Tibial nerve (tissue), 4 donors: ENCODE results near the gene SEMA3A.

Experiments used
- CTCF ChIP-seq, 5 experiments: fragments of 200-600 bp in 3 of 5; fragments of 450-650 bp in 2 of 5; sonication (generic) in 3 of 5; IDR thresholded peaks; one replicate each; pipeline ENCODE4 v1.5.1; 2016 to 2019; ENCODE audit warnings: antibody characterized with exemption in 5 of 5, mild to moderate bottlenecking in 3 of 5, moderate library complexity in 2 of 5
- EP300 ChIP-seq, 2 donors: sonication (generic); formaldehyde crosslinking; IDR thresholded peaks; one replicate each; pipeline ENCODE4 v1.6.1; 2017; ENCODE audit warnings: antibody characterized with exemption in 2 of 2, mild to moderate bottlenecking in 1 of 2
- POLR2A ChIP-seq, 2 donors: fragments of 450-650 bp; IDR thresholded peaks; one replicate each; pipeline ENCODE4 v1.6.1; 2017; ENCODE audit warnings: antibody characterized with exemption in 2 of 2, mild to moderate bottlenecking in 2 of 2, moderate library complexity in 2 of 2

- TF ChIP-seq POLR2A (IDR thresholded peaks at IDR 0.05) (no peak), CTCF (IDR thresholded peaks at IDR 0.05) (no peak), EP300 (IDR thresholded peaks at IDR 0.05) (no peak)
Observed at GRCh38 chr7:84102213-84102612, 92.4 kb downstream of the SEMA3A start.
